ENCODE data around the gene PNRC2. TPM values are rescaled to one million over a fixed set of nuclear protein-coding genes. Genes with fewer than 3 reads are reported as not detected.
A peak's percentile ranks its signal among the peaks of the same experiment; 100 is the strongest.

Gene PNRC2
- total and polyA plus RNA-seq, 8 donors = 79.0 to 266 (median 238) TPM

DNA sequence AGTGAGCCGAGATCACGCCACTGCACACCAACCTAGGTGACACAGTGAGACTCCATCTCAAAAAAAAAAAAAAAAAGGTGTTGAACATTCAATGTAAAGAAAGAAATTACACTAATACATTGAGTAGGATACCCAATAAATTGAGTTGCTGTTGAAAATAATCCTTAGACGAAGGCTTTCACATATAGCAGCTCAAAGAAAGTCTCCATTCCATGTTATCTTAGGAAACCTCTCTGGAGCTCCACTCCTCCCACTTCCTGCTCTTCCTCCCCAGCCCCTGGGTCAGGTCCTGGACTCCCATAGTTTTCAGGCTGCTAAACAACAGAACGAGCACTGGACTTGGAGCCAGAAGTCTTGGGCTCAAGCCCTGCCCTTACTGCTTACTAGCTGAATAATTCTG, 30.8 kb upstream of the PNRC2 start:
- Histone ChIP-seq H3K36me3 (no peaks in the 10 kb centered on the region), H3K27me3 (no peaks in the 10 kb centered on the region), H3K4me3 (no peak overlapping the region), H3K9me3 (no peaks in the 10 kb centered on the region), H3K27ac (no peak overlapping the region), H3K4me1 (peaks cover 0 to 7% of the 10 kb centered on the region in 2 donors)
- intact Hi-C loops (cut with DNase I) = no loop called here
- DNase-seq (no peak), ATAC-seq (no peak)
- TF ChIP-seq, protein P1, sequence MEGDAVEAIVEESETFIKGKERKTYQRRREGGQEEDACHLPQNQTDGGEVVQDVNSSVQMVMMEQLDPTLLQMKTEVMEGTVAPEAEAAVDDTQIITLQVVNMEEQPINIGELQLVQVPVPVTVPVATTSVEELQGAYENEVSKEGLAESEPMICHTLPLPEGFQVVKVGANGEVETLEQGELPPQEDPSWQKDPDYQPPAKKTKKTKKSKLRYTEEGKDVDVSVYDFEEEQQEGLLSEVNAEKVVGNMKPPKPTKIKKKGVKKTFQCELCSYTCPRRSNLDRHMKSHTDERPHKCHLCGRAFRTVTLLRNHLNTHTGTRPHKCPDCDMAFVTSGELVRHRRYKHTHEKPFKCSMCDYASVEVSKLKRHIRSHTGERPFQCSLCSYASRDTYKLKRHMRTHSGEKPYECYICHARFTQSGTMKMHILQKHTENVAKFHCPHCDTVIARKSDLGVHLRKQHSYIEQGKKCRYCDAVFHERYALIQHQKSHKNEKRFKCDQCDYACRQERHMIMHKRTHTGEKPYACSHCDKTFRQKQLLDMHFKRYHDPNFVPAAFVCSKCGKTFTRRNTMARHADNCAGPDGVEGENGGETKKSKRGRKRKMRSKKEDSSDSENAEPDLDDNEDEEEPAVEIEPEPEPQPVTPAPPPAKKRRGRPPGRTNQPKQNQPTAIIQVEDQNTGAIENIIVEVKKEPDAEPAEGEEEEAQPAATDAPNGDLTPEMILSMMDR (IDR thresholded peaks at IDR 0.05) = no peak

DNA sequence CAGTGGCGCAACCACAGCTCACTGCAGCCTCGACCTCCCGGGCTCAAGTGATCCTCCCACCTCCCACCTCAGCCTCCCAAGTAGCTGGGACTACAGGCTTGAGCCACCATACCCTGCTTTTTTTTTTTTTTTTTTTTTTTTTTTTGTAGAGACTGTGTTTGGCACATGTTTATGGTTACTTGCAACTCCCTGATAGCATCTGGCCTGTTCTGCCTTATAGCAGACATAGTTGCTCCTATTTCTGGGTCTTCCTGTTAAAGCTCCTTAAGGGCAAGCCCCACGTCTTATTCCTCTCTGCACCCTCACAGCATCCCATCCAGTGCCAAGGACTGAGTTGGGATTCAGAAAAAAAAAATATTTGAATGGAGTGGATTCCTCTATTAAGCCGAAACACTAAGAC, 29.4 kb upstream of the PNRC2 start:
- no peak for DNase-seq
- intact Hi-C loops (cut with DNase I) = no loop called here
- Histone ChIP-seq H3K4me1 (peaks cover 0 to 7% of the 10 kb centered on the region in 2 donors), H3K4me3 (no peak overlapping the region), H3K36me3 (no peaks in the 10 kb centered on the region), H3K9me3 (no peaks in the 10 kb centered on the region), H3K27me3 (no peaks in the 10 kb centered on the region), H3K27ac (no peak overlapping the region)
- no peak for ATAC-seq
- TF ChIP-seq, protein P1 (IDR thresholded peaks at IDR 0.05) = no peak

DNA sequence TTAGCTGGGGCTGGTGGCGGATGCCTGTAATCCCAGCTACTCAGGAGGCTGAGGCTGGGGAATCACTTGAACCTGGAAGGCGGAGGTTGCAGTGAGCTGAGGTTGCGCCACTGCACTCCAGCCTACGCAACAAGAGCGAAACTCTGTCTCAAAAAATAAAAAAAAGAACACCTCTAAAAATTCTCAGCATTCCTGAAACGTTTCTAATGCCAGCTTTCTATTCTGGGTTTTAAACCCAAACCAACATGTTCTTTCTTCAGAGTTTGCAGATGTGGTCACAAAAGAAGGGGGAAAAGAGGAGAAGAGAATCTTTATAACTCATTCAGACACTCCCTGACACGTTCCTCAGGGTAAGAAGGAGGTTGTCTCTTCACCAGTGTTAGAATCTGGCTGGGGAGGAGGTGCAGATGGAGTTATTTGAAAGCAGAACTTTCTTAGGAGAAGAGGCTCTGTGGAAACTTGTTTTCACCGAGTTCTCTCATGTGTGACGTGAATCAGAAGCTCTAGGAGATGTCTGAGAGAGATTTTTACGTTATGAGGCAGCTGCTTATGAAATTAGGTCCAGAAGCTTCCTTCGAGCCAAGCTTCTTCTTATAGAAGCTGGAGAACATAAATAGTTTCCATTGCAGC, 28.7 kb upstream of the PNRC2 start:
- TF ChIP-seq, protein P1 (IDR thresholded peaks at IDR 0.05) = no peak
- Histone ChIP-seq H3K27me3 (no peaks in the 10 kb centered on the region), H3K36me3 (no peaks in the 10 kb centered on the region), H3K4me1 (peaks cover 0 to 7% of the 10 kb centered on the region in 2 donors), H3K4me3 (no peak overlapping the region), H3K27ac (peak overlapping the region; percentile 49 to 51), H3K9me3 (no peaks in the 10 kb centered on the region)
- DNase-seq = no peak
- intact Hi-C loops (cut with DNase I) = no loop called here
- ATAC-seq = peak; percentile 74

DNA sequence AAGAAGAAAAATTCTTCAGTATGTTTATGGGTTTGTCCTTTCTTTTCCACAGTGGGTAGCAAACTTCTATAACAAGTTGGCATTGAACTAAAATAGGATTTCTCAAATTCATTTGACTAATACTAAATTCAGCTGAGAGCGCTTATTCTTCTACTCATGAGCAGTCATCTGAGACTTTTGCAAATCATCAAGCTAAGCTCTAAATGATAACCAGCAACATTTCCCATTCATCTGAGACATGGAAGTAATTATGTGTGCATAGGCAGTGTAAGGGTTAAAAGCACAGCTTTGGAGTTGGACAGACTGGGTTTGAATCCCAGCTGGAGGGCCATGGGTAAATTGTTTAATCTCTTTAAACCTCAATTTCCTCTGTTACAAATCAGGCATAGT, 28.1 kb upstream of the PNRC2 start:
- DNase-seq (no peak), ATAC-seq (no peak)
- Histone ChIP-seq H3K27me3 (no peaks in the 10 kb centered on the region), H3K36me3 (no peaks in the 10 kb centered on the region), H3K4me1 (peaks cover 0 to 7% of the 10 kb centered on the region in 2 donors), H3K27ac (peak overlapping the region; percentile 49 to 51), H3K9me3 (no peaks in the 10 kb centered on the region), H3K4me3 (no peak overlapping the region)
- TF ChIP-seq, protein P1 (IDR thresholded peaks at IDR 0.05) = no peak
- intact Hi-C loops (cut with DNase I) = no loop called here

DNA sequence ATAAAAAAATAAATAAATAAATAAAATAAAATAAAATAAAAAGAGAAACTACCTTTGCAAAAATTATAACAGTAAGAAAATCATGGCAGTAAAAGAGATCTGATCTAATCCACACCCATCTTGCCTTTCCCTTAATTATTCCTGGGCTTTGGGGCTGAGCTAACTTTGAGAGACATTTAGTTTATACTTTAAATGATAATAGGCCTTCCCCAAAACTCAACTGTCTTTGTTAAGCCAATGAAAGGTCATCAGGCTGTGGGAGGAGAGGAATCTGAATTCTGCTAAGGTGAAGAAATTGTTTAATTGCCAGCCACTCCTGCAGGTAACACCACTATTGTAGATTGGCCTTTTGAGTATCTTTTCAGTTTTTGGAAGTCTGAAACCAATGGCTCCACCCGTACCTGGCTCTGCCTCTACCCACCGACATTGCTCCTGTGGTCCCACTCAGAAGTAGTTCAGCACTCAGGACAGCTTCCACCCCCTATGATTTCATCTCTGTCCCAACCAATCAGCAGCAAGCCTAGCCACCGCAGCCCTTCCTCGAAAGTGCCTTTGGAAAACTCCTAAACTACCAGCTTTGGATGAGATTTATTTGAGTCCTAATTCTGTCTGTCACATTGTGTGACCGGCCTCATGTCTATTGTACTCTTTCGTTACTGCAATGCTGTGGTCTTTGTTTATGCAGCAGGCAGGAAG, 23.0 kb upstream of the PNRC2 start:
- Histone ChIP-seq H3K4me1 (peaks cover 0 to 2% of the 10 kb centered on the region in 2 donors), H3K4me3 (no peak overlapping the region), H3K27ac (no peak overlapping the region), H3K9me3 (no peaks in the 10 kb centered on the region), H3K36me3 (no peaks in the 10 kb centered on the region), H3K27me3 (no peaks in the 10 kb centered on the region)
- intact Hi-C loops (cut with DNase I) = no loop called here
- DNase-seq (no peak), ATAC-seq (no peak)
- TF ChIP-seq, protein P1 (IDR thresholded peaks at IDR 0.05) = no peak

All from left lung (tissue), 10 donors.